RWPE2 (cell line): Measurements from ENCODE around the gene BIN1.

ENCODE experiments used
- ATAC-seq: fragments of 200-7000 bp; cut with Tn5 transposase; 3 replicates; pipeline ENCODE4 v1.9.1; 2021; ENCODE audit warnings: low read depth
- DNase-seq: peaks from one replicate; pipeline ENCODE4 v3.0.0-alpha.2; 2020; ENCODE audit warnings: low spot score
- H3K27ac ChIP-seq: fragments of 450-650 bp; 2 replicates; pipeline ENCODE4 v1.5.1; 2017; ENCODE audit warnings: mild to moderate bottlenecking; ENCODE audit not compliant: poor library complexity, severe bottlenecking
- H3K27me3 ChIP-seq: fragments of 250-450 bp; sonication (Bioruptor Pico); 2 replicates; pipeline ENCODE4 v1.5.1; 2021; ENCODE audit warnings: mild to moderate bottlenecking, moderate library complexity; ENCODE audit not compliant: insufficient read depth, poor library complexity, severe bottlenecking
- H3K36me3 ChIP-seq: fragments of 250-450 bp; sonication (Bioruptor Pico); 2 replicates; pipeline ENCODE4 v1.5.1; 2020; ENCODE audit warnings: low read depth, mild to moderate bottlenecking, moderate library complexity
- H3K4me1 ChIP-seq: fragments of 250-450 bp; sonication (Bioruptor Pico); 2 replicates; pipeline ENCODE4 v1.5.1; 2021; ENCODE audit warnings: mild to moderate bottlenecking, moderate library complexity; ENCODE audit not compliant: insufficient read depth, poor library complexity, severe bottlenecking
- H3K4me3 ChIP-seq: fragments of 250-450 bp; sonication (Bioruptor Pico); 2 replicates; pipeline ENCODE4 v1.5.1; 2021; ENCODE audit warnings: mild to moderate bottlenecking, moderate library complexity; ENCODE audit not compliant: severe bottlenecking
- H3K9me3 ChIP-seq: fragments of 250-450 bp; sonication (Bioruptor Pico); 2 replicates; pipeline ENCODE4 v1.5.1; 2021; ENCODE audit warnings: mild to moderate bottlenecking, moderate library complexity; ENCODE audit not compliant: severe bottlenecking
- CTCF ChIP-seq: fragments of 450-650 bp; IDR thresholded peaks from one replicate; pipeline ENCODE4 v1.5.1; 2017; ENCODE audit warnings: mild to moderate bottlenecking, moderate library complexity; ENCODE audit not compliant: poor library complexity, severe bottlenecking

The BIN1 gene

GRCh38 chr2:127139766-127140165 is 32.8 kb upstream of the BIN1 start:
- H3K9me3 ChIP-seq, result no peaks in the 10 kb centered on the region
- DNase-seq (no peak), ATAC-seq (peak; percentile 50; the same call in 2 of the 3 replicates)
- H3K4me1 ChIP-seq, result peaks cover 11% of the 10 kb centered on the region
- TF ChIP-seq CTCF, result no peak
- H3K27ac ChIP-seq, result no peak overlapping the region
- no peaks in the 10 kb centered on the region for H3K36me3 ChIP-seq
- H3K27me3 ChIP-seq, result no peaks in the 10 kb centered on the region
- H3K4me3 ChIP-seq, result no peak overlapping the region

DNA sequence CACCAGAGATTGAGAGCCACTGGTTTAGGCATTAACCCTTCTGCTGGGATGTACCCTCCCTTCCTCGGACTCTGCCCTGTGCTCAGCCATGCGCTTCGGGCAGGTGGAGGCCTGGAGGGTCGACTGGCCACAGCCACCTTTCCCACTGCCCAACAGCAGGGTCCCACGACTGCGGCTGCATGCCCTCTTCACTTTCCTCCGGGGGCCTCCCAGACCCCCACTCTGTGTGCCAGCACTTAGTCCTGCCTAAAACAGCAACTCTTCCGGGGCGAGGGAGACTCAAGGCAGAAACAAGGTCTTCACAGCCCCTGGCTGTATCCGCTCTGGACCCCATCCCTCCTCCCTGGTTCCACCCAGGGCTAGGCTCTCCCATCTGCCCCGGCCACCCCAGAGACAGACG is 31.3 kb upstream of the BIN1 start:
- Histone ChIP-seq H3K27me3 (no peaks in the 10 kb centered on the region), H3K36me3 (no peaks in the 10 kb centered on the region), H3K9me3 (no peaks in the 10 kb centered on the region), H3K4me1 (no peaks in the 10 kb centered on the region), H3K27ac (no peak overlapping the region), H3K4me3 (no peak overlapping the region)
- DNase-seq (no peak), ATAC-seq (no peak)
- no peak for TF ChIP-seq CTCF

DNA sequence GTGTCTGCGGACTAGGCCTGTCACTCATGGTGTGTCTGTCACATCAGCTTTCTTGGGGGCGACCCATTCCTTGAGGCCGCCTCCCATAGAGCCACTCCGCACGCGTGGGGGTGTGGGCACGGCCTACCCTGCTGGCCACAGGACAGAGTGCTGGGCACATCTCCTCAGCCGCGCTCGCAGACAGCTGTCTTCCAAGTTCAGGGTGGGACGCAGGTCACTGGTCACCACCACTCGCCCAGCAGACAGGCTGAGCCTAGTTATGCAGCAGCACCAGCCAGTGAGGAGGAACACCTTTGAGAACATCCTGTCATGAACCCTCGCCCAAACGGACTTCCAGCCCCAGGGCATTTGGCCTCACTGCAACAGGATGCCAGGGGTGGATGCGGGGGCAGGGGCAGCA is 30.8 kb upstream of the BIN1 start:
- H3K27me3 ChIP-seq, result no peaks in the 10 kb centered on the region
- DNase-seq, result no peak
- no peak overlapping the region for H3K27ac ChIP-seq
- H3K4me1 ChIP-seq, result no peaks in the 10 kb centered on the region
- no peaks in the 10 kb centered on the region for H3K36me3 ChIP-seq
- ATAC-seq, result no peak
- H3K4me3 ChIP-seq, result no peak overlapping the region
- H3K9me3 ChIP-seq, result no peaks in the 10 kb centered on the region
- TF ChIP-seq CTCF, result no peak

DNA sequence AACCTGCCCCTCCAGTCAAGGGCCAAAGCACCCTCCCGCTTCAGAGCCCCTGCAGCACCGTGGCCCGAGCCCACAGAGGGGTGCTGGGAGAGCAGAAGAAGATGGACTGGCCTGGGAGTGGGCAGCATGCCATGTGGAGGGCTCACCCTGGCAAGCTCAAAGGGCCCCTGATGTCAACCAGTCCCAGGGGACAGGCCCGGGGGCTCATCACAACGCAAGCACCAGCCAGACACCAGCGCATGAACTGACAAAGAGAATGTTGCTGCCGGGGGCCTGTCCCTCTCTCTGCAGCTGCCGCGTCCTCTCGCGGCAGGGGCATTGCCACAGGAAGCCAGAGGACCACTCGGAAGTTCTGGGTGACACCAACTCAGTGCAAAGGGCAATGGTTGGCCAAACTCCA is 30.3 kb upstream of the BIN1 start:
- no peak for ATAC-seq
- Histone ChIP-seq H3K9me3 (no peaks in the 10 kb centered on the region), H3K36me3 (no peaks in the 10 kb centered on the region), H3K4me3 (no peak overlapping the region), H3K27me3 (no peaks in the 10 kb centered on the region), H3K27ac (no peak overlapping the region), H3K4me1 (no peaks in the 10 kb centered on the region)
- DNase-seq, result no peak
- TF ChIP-seq CTCF, result no peak

DNA sequence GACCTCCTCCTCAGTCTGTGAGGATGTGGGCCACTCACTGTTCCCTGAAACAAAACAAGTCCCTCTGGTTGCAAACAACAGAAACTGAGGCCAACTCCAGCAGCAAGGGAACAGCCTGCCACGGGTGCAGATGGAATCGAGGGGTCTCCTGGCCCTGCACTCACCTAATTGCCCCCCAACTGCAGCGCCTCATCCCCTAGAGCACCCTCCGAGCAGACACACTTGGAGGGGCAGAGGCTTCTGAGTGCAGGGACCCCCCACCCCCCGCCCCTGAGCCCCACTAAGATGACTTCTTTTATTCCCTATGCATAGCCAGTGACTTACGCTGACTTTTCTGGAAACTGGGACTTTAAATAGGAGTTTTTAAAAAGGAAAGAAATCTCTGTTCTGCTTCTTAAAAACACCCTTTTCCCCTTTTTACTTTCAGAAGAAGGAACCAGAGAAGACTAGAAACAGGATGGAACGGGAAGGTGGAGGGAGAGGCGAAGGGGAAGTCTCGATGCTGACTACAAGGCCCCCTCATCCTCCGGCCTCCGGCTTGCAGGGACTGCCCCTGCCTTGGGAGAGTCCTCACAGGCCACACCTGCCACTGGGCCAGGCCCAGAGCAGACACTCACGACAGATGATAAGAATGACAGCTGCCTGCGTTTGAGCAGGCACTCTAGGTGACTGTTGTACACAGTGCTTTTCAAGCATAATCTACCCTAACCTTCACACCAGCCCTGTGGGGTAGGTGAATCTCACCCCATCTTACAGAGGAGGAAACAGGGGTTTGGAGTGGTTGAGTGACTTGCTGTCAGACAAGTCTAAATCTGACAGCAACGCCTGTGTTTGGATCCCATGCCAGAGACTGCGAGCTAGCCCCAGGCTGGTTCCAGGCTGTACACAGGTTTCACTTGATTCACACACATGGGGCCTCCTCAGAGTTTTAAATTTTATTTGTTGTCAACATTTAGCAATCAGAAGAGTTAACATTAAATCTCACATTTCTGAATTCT is 28.2 kb upstream of the BIN1 start:
- no peak for DNase-seq
- Histone ChIP-seq H3K4me3 (no peak overlapping the region), H3K36me3 (no peaks in the 10 kb centered on the region), H3K4me1 (no peaks in the 10 kb centered on the region), H3K27me3 (no peaks in the 10 kb centered on the region), H3K27ac (no peak overlapping the region), H3K9me3 (no peaks in the 10 kb centered on the region)
- ATAC-seq, result no peak
- no peak for TF ChIP-seq CTCF
